Smooth muscle cell (in vitro differentiated cells): ENCODE measurements around the gene NBR1. TPM values are rescaled to one million over a fixed set of nuclear protein-coding genes. Genes with fewer than 3 reads are reported as not detected.
"Not testable (repeated sequence)": the region's sequence is repeated elsewhere in the genome, so short reads cannot be mapped to it uniquely, and the experiment has no call there.

ENCODE experiments used
- DNase-seq: peaks from one replicate; lab custom pipeline; 2025; ENCODE audit not compliant: unreplicated experiment; lab: John Stamatoyannopoulos, UW
- H2AFZ ChIP-seq: fragments of 200-600 bp; sonication (generic); 2 replicates; pipeline ENCODE4 v1.6.0; 2016; ENCODE audit warnings: antibody characterized with exemption, low read depth, mild to moderate bottlenecking
- H3F3A ChIP-seq: fragments of 200-600 bp; sonication (generic); 2 replicates; pipeline ENCODE4 v1.6.0; 2017; ENCODE audit warnings: antibody characterized with exemption, low read depth
- H3K27ac ChIP-seq: fragments of 200-600 bp; sonication (generic); 2 replicates; pipeline ENCODE4 v1.5.1; 2016; ENCODE audit warnings: low read depth, mild to moderate bottlenecking
- H3K27me3 ChIP-seq: fragments of 200-600 bp; sonication (generic); 2 replicates; pipeline ENCODE4 v1.6.1; 2016; ENCODE audit warnings: low read depth, mild to moderate bottlenecking
- H3K36me3 ChIP-seq: fragments of 200-600 bp; sonication (generic); 2 replicates; pipeline ENCODE4 v1.5.1; 2016; ENCODE audit warnings: low read depth
- H3K4me1 ChIP-seq: fragments of 200-600 bp; sonication (generic); 2 replicates; pipeline ENCODE4 v1.5.1; 2016; ENCODE audit warnings: low read depth
- H3K4me2 ChIP-seq: fragments of 200-600 bp; sonication (generic); 2 replicates; pipeline ENCODE4 v1.6.0; 2016; ENCODE audit warnings: mild to moderate bottlenecking
- H3K4me3 ChIP-seq: fragments of 200-600 bp; sonication (generic); 2 replicates; pipeline ENCODE4 v1.5.1; 2016; ENCODE audit warnings: mild to moderate bottlenecking
- H3K79me2 ChIP-seq: fragments of 200-600 bp; sonication (generic); 2 replicates; pipeline ENCODE4 v1.6.0; 2016; ENCODE audit warnings: low read depth, mild to moderate bottlenecking
- H3K9ac ChIP-seq: fragments of 200-600 bp; sonication (generic); 2 replicates; pipeline ENCODE4 v1.6.0; 2016; ENCODE audit warnings: low read depth
- H3K9me3 ChIP-seq: fragments of 200-600 bp; sonication (generic); replicated peaks from 2 replicates; pipeline ENCODE4 v1.5.1; 2016; ENCODE audit warnings: low read depth
- H4K20me1 ChIP-seq: fragments of 200-600 bp; sonication (generic); 2 replicates; pipeline ENCODE4 v1.6.0; 2016; ENCODE audit warnings: low read depth
- WGBS: methylation state at CpG from one replicate; pipeline ENCODE4 v1.1.7; 2016; ENCODE audit warnings: low lambda C conversion rate; 5-methylcytosine and 5-hydroxymethylcytosine counted together
- polyA plus RNA-seq: library from polyadenylated mRNA; unstranded; fragments of >200 nt; fragmentation: Nextera tagmentation; extraction: Ambion mirVana; gene quantifications from 2 replicates; pipeline ENCODE4 v1.2.1, GENCODE V29; 2016
- small RNA-seq: library from RNA; depleted of rRNA; stranded (forward); fragments of <200 nt; gene quantifications from one replicate; pipeline ENCODE3, GENCODE V24; 2014
- total RNA-seq: library from RNA; depleted of rRNA; stranded (reverse); fragments of >200 nt; gene quantifications from 2 replicates; pipeline ENCODE4 v1.2.3, GENCODE V29; 2014

Gene NBR1
- total and polyA plus RNA-seq, 2 experiments from 2014 or later, result 43.5 to 73.9 TPM

DNA sequence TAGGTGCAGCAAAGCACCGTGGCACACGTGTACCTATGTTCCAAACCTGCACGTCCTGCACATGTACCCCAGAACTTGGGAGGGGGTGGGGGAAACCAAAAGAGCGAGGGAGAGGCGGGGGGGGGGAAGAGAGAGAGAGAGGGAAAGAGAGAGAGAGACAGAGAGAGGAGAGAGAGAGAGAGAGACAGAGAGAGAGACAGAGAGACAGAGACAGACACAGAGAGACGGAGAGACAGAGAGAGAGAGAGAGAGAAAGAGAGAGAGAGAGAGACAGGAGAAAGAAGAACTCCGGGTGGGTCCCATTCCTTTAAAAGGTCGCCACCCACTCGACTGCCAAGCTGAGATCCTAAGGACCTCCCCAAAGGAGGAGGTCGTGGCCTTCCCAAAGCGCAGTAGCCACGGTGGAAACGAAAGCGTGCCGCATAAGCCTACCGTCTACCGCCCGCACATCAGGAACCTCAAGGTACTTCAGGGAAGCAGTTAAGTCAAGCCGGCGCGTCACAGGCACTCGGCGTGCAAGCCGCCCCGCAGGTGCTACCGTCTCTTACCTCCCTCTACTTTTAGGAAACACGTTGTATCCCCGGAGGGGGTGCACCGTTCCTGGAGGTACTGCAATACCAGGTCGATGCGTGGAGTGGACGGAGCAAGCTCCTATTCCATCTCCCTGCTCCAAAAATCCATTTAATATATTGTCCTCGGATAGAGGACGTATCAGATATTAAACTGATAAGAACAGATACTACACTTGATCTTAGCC is 69.8 kb downstream of the NBR1 start:
- H3K9ac ChIP-seq, H3K4me2 ChIP-seq, H3K4me3 ChIP-seq, H2AFZ ChIP-seq, H3K79me2 ChIP-seq, DNase-seq, H3F3A ChIP-seq, H3K27ac ChIP-seq, H3K4me1 ChIP-seq, H3K27me3 ChIP-seq, H4K20me1 ChIP-seq, H3K36me3 ChIP-seq, H3K9me3 ChIP-seq: not testable (repeated sequence)
- no CpG with 5 or more reads among the region's 34 CpGs for WGBS

DNA sequence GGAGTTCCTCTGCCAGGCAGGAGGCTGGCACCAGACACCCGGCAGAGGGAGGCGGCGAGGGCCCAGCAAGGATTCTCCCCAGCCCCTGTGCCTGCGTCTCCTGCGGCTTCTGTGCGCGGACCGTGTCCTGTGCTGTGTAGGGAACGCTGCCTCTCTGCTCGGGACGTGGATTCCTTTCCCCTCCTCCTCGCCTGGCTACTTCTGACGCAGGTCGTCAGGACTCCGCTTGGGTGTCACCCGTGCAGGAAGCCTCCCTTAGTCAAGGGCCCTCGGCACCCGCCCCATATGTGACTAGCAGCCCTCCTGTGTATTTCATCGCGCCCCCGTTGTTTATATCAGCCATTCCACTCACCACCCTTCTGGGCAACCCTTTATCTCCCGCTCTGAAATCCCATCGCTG is 75.4 kb downstream of the NBR1 start:
- H3K79me2 ChIP-seq, H3F3A ChIP-seq, H4K20me1 ChIP-seq, H3K4me3 ChIP-seq, H3K9me3 ChIP-seq, H3K27ac ChIP-seq, H3K4me2 ChIP-seq, H3K9ac ChIP-seq, H3K27me3 ChIP-seq, H2AFZ ChIP-seq, DNase-seq, H3K36me3 ChIP-seq, H3K4me1 ChIP-seq: not testable (repeated sequence)
- 34% methylated on average over 19 of the region's 23 CpGs for WGBS

Small RNA genes lying within 50 kb of the gene (small RNA-seq; reads per million reads assigned to genes)
- gene AC060780.2 (0.11 reads per million), gene AC060780.3 (not detected), gene AC135721.1 (not detected), gene RF00004 (not detected), gene RNU2-1 (not detected)

Other genes starting within 250 kb of the NBR1 start
- 18.6 and 22.0 TPM in 2 replicates for gene AARSD1, start 206.8 kb upstream of the NBR1 start, total RNA-seq
- gene AARSD1, start 206.8 kb upstream of the NBR1 start, polyA plus RNA-seq, result 48.0 and 74.0 TPM in 2 replicates
- 1.3 and 6.7 TPM in 2 replicates for gene PTGES3L, start 191.1 kb upstream of the NBR1 start, total RNA-seq
- gene PTGES3L, start 191.1 kb upstream of the NBR1 start, polyA plus RNA-seq, result 6.8 and 8.3 TPM in 2 replicates
- 8.2 and 9.3 TPM in 2 replicates for gene RUNDC1, start 190.6 kb upstream of the NBR1 start, total RNA-seq
- gene RUNDC1, start 190.6 kb upstream of the NBR1 start, polyA plus RNA-seq, result 15.7 and 19.2 TPM in 2 replicates
- 1,947 and 2,084 TPM in 2 replicates for gene RPL27, start 172.8 kb upstream of the NBR1 start, total RNA-seq
- 963 and 994 TPM in 2 replicates for gene RPL27, start 172.8 kb upstream of the NBR1 start, polyA plus RNA-seq
- 1.5 and 1.9 TPM in 2 replicates for gene IFI35, start 164.4 kb upstream of the NBR1 start, total RNA-seq
- gene IFI35, start 164.4 kb upstream of the NBR1 start, polyA plus RNA-seq, result 6.3 and 7.4 TPM in 2 replicates
- gene VAT1, start 148.8 kb upstream of the NBR1 start, total RNA-seq, result 146 and 174 TPM in 2 replicates
- gene VAT1, start 148.8 kb upstream of the NBR1 start, polyA plus RNA-seq, result 218 and 229 TPM in 2 replicates
- gene RND2, start 146.0 kb upstream of the NBR1 start, total RNA-seq, result 0.27 and 0.81 TPM in 2 replicates
- 1.1 and 1.7 TPM in 2 replicates for gene RND2, start 146.0 kb upstream of the NBR1 start, polyA plus RNA-seq
- gene BRCA1, start 45.9 kb upstream of the NBR1 start, total RNA-seq, result 17.2 and 22.7 TPM in 2 replicates
- gene BRCA1, start 45.9 kb upstream of the NBR1 start, polyA plus RNA-seq, result 2.7 and 5.4 TPM in 2 replicates
- gene TMEM106A, start 40.7 kb downstream of the NBR1 start, total RNA-seq, result 5.8 and 14.3 TPM in 2 replicates
- 4.6 and 10.4 TPM in 2 replicates for gene TMEM106A, start 40.7 kb downstream of the NBR1 start, polyA plus RNA-seq
- not detected in 2 replicates for gene CCDC200, start 57.4 kb downstream of the NBR1 start, total RNA-seq
- gene CCDC200, start 57.4 kb downstream of the NBR1 start, polyA plus RNA-seq, result 1.1 and 4.1 TPM in 2 replicates
- gene RNU2-1, start 62.8 kb downstream of the NBR1 start, total RNA-seq, result not detected in 2 replicates
- 13.8 and 18.0 TPM in 2 replicates for gene RNU2-1, start 62.8 kb downstream of the NBR1 start, polyA plus RNA-seq
- gene ARL4D, start 227.8 kb downstream of the NBR1 start, total RNA-seq, result 9.9 and 10.3 TPM in 2 replicates
- gene ARL4D, start 227.8 kb downstream of the NBR1 start, polyA plus RNA-seq, result 25.9 and 27.6 TPM in 2 replicates